ENCODE data around the gene CDH13. TPM values are rescaled to one million over a fixed set of nuclear protein-coding genes. Genes with fewer than 3 reads are reported as not detected.

CDH13 gene
- total RNA-seq, 2 experiments from 2014 or later, result not detected

GRCh38 chr16:83298541-83298940 lies 671.8 kb downstream of the CDH13 start:
- no peak overlapping the region for H3K4me3 ChIP-seq (ENCODE audit: low read depth, low read length, poor library complexity, severe bottlenecking)
- H3K9me2 ChIP-seq (ENCODE audit: insufficient read depth, low read length), result no peaks in the 10 kb centered on the region
- no TSS peak for BruUV-seq (replicated peaks)
- no peaks in the 10 kb centered on the region for H3K36me3 ChIP-seq (ENCODE audit: insufficient read depth, low read length)
- POLR2A ChIA-PET, result interaction anchor here (0.7 kb wide), 1 partner anchor 1109 kb away, joined by 3 read pairs; no protein-coding TSS in a partner anchor
- no peak overlapping the region for H3K27ac ChIP-seq (ENCODE audit: low read depth, low read length, poor library complexity, severe bottlenecking)
- H3K9me3 ChIP-seq (ENCODE audit: low read length), result no peaks in the 10 kb centered on the region
- CTCF ChIA-PET (ENCODE audit: unreplicated experiment), result no interaction called here
- no peak overlapping the region for H2AFZ ChIP-seq (ENCODE audit: low read length)
- no peaks in the 10 kb centered on the region for H3K79me2 ChIP-seq (ENCODE audit: insufficient read depth, low read depth, low read length)
- no peak for TF ChIP-seq CTCF (conservative IDR thresholded peaks at IDR 0.05; ENCODE audit: low read length)
- TF ChIP-seq EZH2phosphoT487 (IDR thresholded peaks at IDR 0.05; ENCODE audit: borderline replicate concordance, low read depth, low read length), result no peak
- DNase-seq (ENCODE audit: low spot score), result no peak
- no peaks in the 10 kb centered on the region for H4K20me1 ChIP-seq (ENCODE audit: insufficient read depth, low read length)
- no peaks in the 10 kb centered on the region for H3K4me1 ChIP-seq (ENCODE audit: insufficient read depth, low read length, poor library complexity, severe bottlenecking)
- intact Hi-C loops (cut with micrococcal nuclease; ENCODE audit: unreplicated experiment), result no loop called here
- no peak overlapping the region for H3K4me2 ChIP-seq (ENCODE audit: low read length)

GRCh38 chr16:83300326-83300725 lies 673.6 kb downstream of the CDH13 start:
- no peaks in the 10 kb centered on the region for H3K79me2 ChIP-seq (ENCODE audit: insufficient read depth, low read depth, low read length)
- H2AFZ ChIP-seq (ENCODE audit: low read length), result no peak overlapping the region
- no peaks in the 10 kb centered on the region for H3K4me1 ChIP-seq (ENCODE audit: insufficient read depth, low read length, poor library complexity, severe bottlenecking)
- H3K27ac ChIP-seq (ENCODE audit: low read depth, low read length, poor library complexity, severe bottlenecking), result no peak overlapping the region
- H3K36me3 ChIP-seq (ENCODE audit: insufficient read depth, low read length), result no peaks in the 10 kb centered on the region
- no peaks in the 10 kb centered on the region for H3K9me2 ChIP-seq (ENCODE audit: insufficient read depth, low read length)
- ChIA-PET CTCF (ENCODE audit: unreplicated experiment) (no interaction called here), POLR2A (no interaction called here)
- no peak overlapping the region for H3K4me2 ChIP-seq (ENCODE audit: low read length)
- no peak for TF ChIP-seq CTCF (conservative IDR thresholded peaks at IDR 0.05; ENCODE audit: low read length)
- no peak for TF ChIP-seq EZH2phosphoT487 (IDR thresholded peaks at IDR 0.05; ENCODE audit: borderline replicate concordance, low read depth, low read length)
- H3K9me3 ChIP-seq (ENCODE audit: low read length), result no peaks in the 10 kb centered on the region
- no TSS peak for BruUV-seq (replicated peaks)
- intact Hi-C loops (cut with micrococcal nuclease; ENCODE audit: unreplicated experiment), result no loop called here
- no peaks in the 10 kb centered on the region for H4K20me1 ChIP-seq (ENCODE audit: insufficient read depth, low read length)
- no peak for DNase-seq (ENCODE audit: low spot score)
- H3K4me3 ChIP-seq (ENCODE audit: low read depth, low read length, poor library complexity, severe bottlenecking), result no peak overlapping the region

- no peak for DNase-seq (ENCODE audit: low spot score)
- Histone ChIP-seq H3K27ac (ENCODE audit: low read depth, low read length, poor library complexity, severe bottlenecking) (no peak overlapping the region), H4K20me1 (ENCODE audit: insufficient read depth, low read length) (no peaks in the 10 kb centered on the region), H3K4me2 (ENCODE audit: low read length) (no peak overlapping the region), H3K9me2 (ENCODE audit: insufficient read depth, low read length) (no peaks in the 10 kb centered on the region), H3K36me3 (ENCODE audit: insufficient read depth, low read length) (no peaks in the 10 kb centered on the region), H3K79me2 (ENCODE audit: insufficient read depth, low read depth, low read length) (no peaks in the 10 kb centered on the region), H3K9me3 (ENCODE audit: low read length) (no peaks in the 10 kb centered on the region), H3K4me1 (ENCODE audit: insufficient read depth, low read length, poor library complexity, severe bottlenecking) (no peaks in the 10 kb centered on the region), H2AFZ (ENCODE audit: low read length) (no peak overlapping the region), H3K4me3 (ENCODE audit: low read depth, low read length, poor library complexity, severe bottlenecking) (no peak overlapping the region)
- ChIA-PET POLR2A (no interaction called here), CTCF (ENCODE audit: unreplicated experiment) (no interaction called here)
- TF ChIP-seq CTCF (conservative IDR thresholded peaks at IDR 0.05; ENCODE audit: low read length) (no peak), EZH2phosphoT487 (IDR thresholded peaks at IDR 0.05; ENCODE audit: borderline replicate concordance, low read depth, low read length) (no peak)
- no TSS peak for BruUV-seq (replicated peaks)
- intact Hi-C loops (cut with micrococcal nuclease; ENCODE audit: unreplicated experiment), result no loop called here
These were observed 675.2 kb downstream of the CDH13 start for GRCh38 chr16:83301971-83302370.

Measured in OCI-LY7 (cell line).